GM13977 (cell line): Measurements from ENCODE around the gene DAW1.

Experiments
- DNase-seq: peaks from one replicate; pipeline ENCODE4 v3.0.0; 2012; ENCODE audit warnings: low spot score
- CTCF ChIP-seq: IDR thresholded peaks from 2 replicates; pipeline ENCODE4 v1.5.1; 2012; ENCODE audit warnings: mild to moderate bottlenecking, control low read depth; ENCODE audit not compliant: insufficient read depth; ENCODE audit errors: extremely low read depth, missing control alignments
- in situ Hi-C: fragments of 300-500 bp; cut with MboI; formaldehyde crosslinking; loops from one replicate; pipeline ENCODE4 v1.12.0; 2022; ENCODE audit warnings: low sequenced_read_pairs, low pct_unique_long_range_greater_than_20kb, mixed read lengths, inconsistent platforms; ENCODE audit not compliant: unreplicated experiment

Gene DAW1

GRCh38 chr2:227942021-227942420 is 70.6 kb downstream of the DAW1 start:
- no peak for TF ChIP-seq CTCF
- in situ Hi-C loops, result no loop called here
- DNase-seq, result peak; percentile 15

DNA sequence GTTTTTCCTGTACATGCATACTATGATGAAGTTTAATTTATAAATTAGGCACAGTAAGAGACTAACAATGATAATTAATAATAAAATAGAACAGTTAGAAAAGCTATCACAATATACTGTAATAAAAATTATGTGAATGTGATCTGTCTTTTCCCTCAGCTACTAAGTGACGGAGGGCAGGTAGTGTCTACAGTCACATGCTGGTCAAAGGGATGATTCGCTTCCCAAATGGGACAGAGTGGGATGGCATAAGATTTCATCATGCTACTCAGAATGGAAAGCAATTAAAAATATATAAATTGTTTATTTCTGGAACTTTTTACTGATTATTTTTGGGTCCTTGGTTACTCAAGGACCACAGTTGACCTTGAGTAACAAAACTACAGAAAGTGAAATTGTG is 71.5 kb downstream of the DAW1 start:
- in situ Hi-C loops, result no loop called here
- no peak for DNase-seq
- no peak for TF ChIP-seq CTCF

DNA sequence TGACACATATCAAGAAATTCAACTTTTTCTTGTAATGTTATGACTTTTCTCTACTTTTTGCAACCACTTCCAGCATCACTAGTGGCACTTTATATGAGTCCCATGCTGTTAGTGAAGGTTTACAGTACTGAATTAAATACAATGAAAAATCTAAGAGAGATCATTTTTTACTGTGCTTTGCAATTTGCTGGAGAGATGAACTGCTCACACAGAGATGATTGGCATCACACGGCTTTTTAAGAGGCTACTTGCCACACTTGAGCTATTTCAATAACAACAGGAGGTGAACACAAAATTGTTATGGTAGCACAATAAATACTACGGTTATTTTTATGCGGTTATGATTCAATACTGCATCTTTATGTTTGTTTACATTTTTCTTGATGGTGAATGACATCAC is 88.9 kb downstream of the DAW1 start:
- in situ Hi-C loops, result no loop called here
- DNase-seq, result no peak
- no peak for TF ChIP-seq CTCF

- no peak for DNase-seq
- TF ChIP-seq CTCF, result no peak
- in situ Hi-C loops, result no loop called here
These were observed 100.3 kb downstream of the DAW1 start for GRCh38 chr2:227971619-227972230.

GRCh38 chr2:227973241-227973640 is 101.8 kb downstream of the DAW1 start:
- DNase-seq, result no peak
- in situ Hi-C loops, result no loop called here

More at GRCh38 chr2:227973241-227973640, 101.8 kb downstream of the DAW1 start:
- TF ChIP-seq CTCF, result no peak
